A549 (cell line): ENCODE data around the gene MTCH2. TPM values are rescaled to one million over a fixed set of nuclear protein-coding genes. Genes with fewer than 3 reads are reported as not detected.

Experiments
- ATAC-seq, 2 experiments: fragments of 200-7000 bp in 1 of 2; fragments of >200 bp in 1 of 2; cut with Nextera tagmentation in 1 of 2; cut with Tn5 transposase in 1 of 2; 3 replicates each; pipeline versions ENCODE4 v1.8.0 to v1.9.1; 2018 to 2020; ENCODE audit warnings: mild to moderate bottlenecking in 1 of 2, moderate library complexity in 1 of 2
- CTCF ChIA-PET: fragments of 300-600 bp; sonication (Branson Sonifier 250); formaldehyde crosslinking; extraction: SDS; loops from one replicate; lab custom pipeline; 2021; ENCODE audit warnings: antibody characterized with exemption, inconsistent platforms; lab: Yijun Ruan, JAX
- POLR2A ChIA-PET: fragments of 350-600 bp; formaldehyde crosslinking; extraction: SDS; loops from one replicate; lab custom pipeline; 2021; ENCODE audit warnings: antibody characterized with exemption, inconsistent platforms; lab: Yijun Ruan, JAX
- DNase-seq, 2 experiments: peaks; one replicate each; pipeline versions ENCODE4 v3.0.0 to v3.0.0-alpha.2; 2011 to 2016; ENCODE audit warnings: low read depth in 1 of 2, low spot score in 1 of 2
- FAIRE-seq: peaks from 2 replicates; lab custom pipeline; 2011; peaks lifted over from hg19 to GRCh38; lab: Jason Lieb, UNC
- H3K27ac ChIP-seq, 2 experiments: fragments of >200 bp; sonication (Bioruptor Twin); formaldehyde crosslinking; 3 replicates each; pipeline ENCODE4 v1.5.1; 2016 to 2017
- H3K4me1 ChIP-seq: fragments of >200 bp; sonication (Bioruptor Twin); formaldehyde crosslinking; 3 replicates; pipeline ENCODE4 v1.6.1; 2016
- H3K4me2 ChIP-seq: fragments of >200 bp; sonication (Bioruptor Twin); formaldehyde crosslinking; 3 replicates; pipeline ENCODE4 v1.6.1; 2016
- H3K4me3 ChIP-seq: fragments of >200 bp; sonication (Bioruptor Twin); formaldehyde crosslinking; 3 replicates; pipeline ENCODE4 v1.5.1; 2016
- H3K9me3 ChIP-seq: fragments of >200 bp; sonication (Bioruptor Twin); formaldehyde crosslinking; 3 replicates; pipeline ENCODE4 v1.6.1; 2016
- CEBPB ChIP-seq, 2 experiments: fragments of >200 bp in 1 of 2; sonication (Bioruptor Twin) in 1 of 2; formaldehyde crosslinking in 1 of 2; IDR thresholded peaks; 2 replicates each; pipeline ENCODE4 v1.6.1; 2012 to 2016
- CHD4 ChIP-seq: fragments of 200-600 bp; sonication (generic); IDR thresholded peaks from 2 replicates; pipeline ENCODE4 v1.6.1; 2016; ENCODE audit warnings: antibody characterized with exemption, mild to moderate bottlenecking, borderline replicate concordance
- EHMT2 ChIP-seq: fragments of 200-600 bp; sonication (generic); IDR thresholded peaks from 2 replicates; pipeline ENCODE4 v1.6.1; 2016; ENCODE audit warnings: antibody characterized with exemption, low read depth, mild to moderate bottlenecking, moderate library complexity
- FOSL2 ChIP-seq, 2 experiments: fragments of 450-650 bp in 1 of 2; fragments of >200 bp in 1 of 2; sonication (Bioruptor Twin) in 1 of 2; formaldehyde crosslinking; IDR thresholded peaks; 2 replicates each; pipeline versions ENCODE4 v1.5.0 to v1.6.1; 2016 to 2020; ENCODE audit warnings: mild to moderate bottlenecking in 1 of 2, moderate library complexity in 1 of 2
- HOXB13 ChIP-seq: fragments of 250-450 bp; sonication (Bioruptor Pico); IDR thresholded peaks from 2 replicates; pipeline ENCODE4 v1.5.0; 2020; ENCODE audit warnings: low read depth, mild to moderate bottlenecking, moderate library complexity
- MAFK ChIP-seq: fragments of 450-650 bp; IDR thresholded peaks from 2 replicates; pipeline ENCODE4 v1.6.1; 2014; ENCODE audit not compliant: partially characterized antibody
- MYC ChIP-seq: IDR thresholded peaks from 2 replicates; pipeline ENCODE4 v1.6.1; 2012; ENCODE audit warnings: mild to moderate bottlenecking, inconsistent platforms, low read length, improper control_type of control experiment, borderline replicate concordance
- NFE2L2 ChIP-seq: fragments of 150-350 bp; conservative IDR thresholded peaks from 2 replicates; pipeline ENCODE4 v1.6.1; 2014; ENCODE audit warnings: low read length
- NPAS2 ChIP-seq: fragments of 250-450 bp; sonication (Bioruptor Pico); IDR thresholded peaks from 2 replicates; pipeline ENCODE4 v1.8.0; 2022; ENCODE audit warnings: mild to moderate bottlenecking, moderate library complexity, borderline replicate concordance
- NR3C1 ChIP-seq: fragments of >200 bp; sonication (Bioruptor Twin); formaldehyde crosslinking; IDR thresholded peaks from 3 replicates; pipeline ENCODE4 v1.6.1; 2017
- RAD21 ChIP-seq, 2 experiments: fragments of >200 bp in 1 of 2; sonication (Bioruptor Twin) in 1 of 2; formaldehyde crosslinking in 1 of 2; IDR thresholded peaks in 1 of 2; conservative IDR thresholded peaks in 1 of 2; 2 replicates in 1 of 2; 3 replicates in 1 of 2; pipeline ENCODE4 v1.6.1; 2012 to 2018; ENCODE audit warnings: inconsistent platforms in 1 of 2
- RCOR1 ChIP-seq: fragments of 150-350 bp; IDR thresholded peaks from 2 replicates; pipeline ENCODE4 v1.6.1; 2014; ENCODE audit warnings: antibody characterized with exemption, low read length, low read depth
- TFCP2L1 ChIP-seq: fragments of 250-450 bp; sonication (Bioruptor Pico); IDR thresholded peaks from 2 replicates; pipeline ENCODE4 v1.5.0; 2021; ENCODE audit warnings: mild to moderate bottlenecking
- ZC3H11A ChIP-seq: fragments of 450-650 bp; IDR thresholded peaks from 2 replicates; pipeline ENCODE4 v1.6.1; 2014; ENCODE audit warnings: antibody characterized with exemption, mild to moderate bottlenecking
- ZNF302 ChIP-seq: fragments of 250-450 bp; sonication (Bioruptor Pico); IDR thresholded peaks from 2 replicates; pipeline ENCODE4 v1.9.0; 2021; ENCODE audit warnings: inconsistent platforms, mild to moderate bottlenecking, moderate library complexity
- ZSCAN20 ChIP-seq: fragments of 250-450 bp; sonication (Bioruptor Pico); IDR thresholded peaks from 2 replicates; pipeline ENCODE4 v1.8.0; 2022; ENCODE audit warnings: mild to moderate bottlenecking, moderate library complexity
- WGBS: methylation state at CpG from one replicate; pipeline ENCODE4 v1.1.6; 2017; ENCODE audit errors: missing lambda C conversion rate; 5-methylcytosine and 5-hydroxymethylcytosine counted together
- polyA plus RNA-seq, 4 experiments: library from polyadenylated mRNA; depleted of rRNA in 3 of 4; stranded (reverse); fragments of >200 nt; fragmentation: RNase III in 1 of 4; extraction: RNeasy Plus Mini Kit Qiagen cat#74134 plus additional on column Dnase treatment in 1 of 4; gene quantifications; 2 replicates in 3 of 4; 3 replicates in 1 of 4; pipeline ENCODE4 v1.2.3, GENCODE V29; 2011 to 2017
- TF ChIP-seq, protein P1 (sequence below): fragments of >200 bp; sonication (Bioruptor Twin); formaldehyde crosslinking; IDR thresholded peaks from 2 replicates; pipeline ENCODE4 v1.6.1; 2016
- TF ChIP-seq, protein P2 (sequence below): fragments of 250-450 bp; sonication (Bioruptor Pico); IDR thresholded peaks from 2 replicates; pipeline ENCODE4 v1.5.0; 2020; ENCODE audit warnings: low read depth, mild to moderate bottlenecking, moderate library complexity
- TF ChIP-seq, protein P3 (sequence below): fragments of 150-350 bp; IDR thresholded peaks from 2 replicates; pipeline ENCODE4 v1.6.1; 2014; ENCODE audit warnings: low read depth, mild to moderate bottlenecking, low read length
- TF ChIP-seq, protein P4 (sequence below): IDR thresholded peaks from 2 replicates; pipeline ENCODE4 v1.6.1; 2012
- TF ChIP-seq, protein P5 (sequence below): fragments of >200 bp; sonication (Bioruptor Twin); formaldehyde crosslinking; IDR thresholded peaks from 3 replicates; pipeline ENCODE4 v1.6.1; 2016

Gene MTCH2
- polyA plus RNA-seq, 2 of the 4 experiments (the other 2 are of a cell fraction): 179 to 222 TPM

DNA sequence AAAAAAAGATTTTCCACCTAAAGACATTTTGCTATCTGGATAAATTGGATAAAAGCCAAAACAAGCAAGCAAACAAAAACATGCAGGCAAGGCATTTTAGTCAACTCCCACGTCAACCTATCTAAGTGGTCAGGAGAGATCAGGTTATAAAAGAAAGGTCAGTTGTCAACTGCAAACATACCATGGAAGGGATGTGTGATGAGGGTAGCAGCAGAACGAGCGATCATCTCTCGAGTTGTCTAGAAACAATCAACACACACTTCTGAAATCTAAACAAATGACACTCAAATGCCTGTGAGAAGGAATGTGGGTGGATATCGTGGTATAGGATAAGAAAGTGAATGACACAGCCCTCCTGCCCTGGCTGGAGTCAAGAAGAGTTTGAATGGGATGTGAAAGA lies 10.9 kb downstream of the MTCH2 start:
- Histone ChIP-seq H3K9me3 (no peaks in the 10 kb centered on the region), H3K4me1 (no peaks in the 10 kb centered on the region), H3K27ac (no peak overlapping the region), H3K4me3 (no peak overlapping the region), H3K4me2 (no peak overlapping the region)
- DNase-seq (peak in 1 of 2 experiments; percentile 29), ATAC-seq (peak in 1 of 2 experiments; percentile 56; a peak in 3 of 6 replicates), FAIRE-seq (no peak)
- WGBS: 60% methylated on average over 5 of the region's 5 CpGs
- ChIA-PET CTCF (no interaction called here), POLR2A (no interaction called here)
- TF ChIP-seq HOXB13 (CRISPR knock-in tag): no peak
- TF ChIP-seq, protein P1, sequence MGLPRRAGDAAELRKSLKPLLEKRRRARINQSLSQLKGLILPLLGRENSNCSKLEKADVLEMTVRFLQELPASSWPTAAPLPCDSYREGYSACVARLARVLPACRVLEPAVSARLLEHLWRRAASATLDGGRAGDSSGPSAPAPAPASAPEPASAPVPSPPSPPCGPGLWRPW: no peak
- TF ChIP-seq MYC: no peak
- no peak for TF ChIP-seq ZSCAN20
- TF ChIP-seq CEBPB (IDR thresholded peaks at IDR 0.05): no peak
- TF ChIP-seq TFCP2L1 (CRISPR knock-in tag): no peak
- TF ChIP-seq, protein P2, sequence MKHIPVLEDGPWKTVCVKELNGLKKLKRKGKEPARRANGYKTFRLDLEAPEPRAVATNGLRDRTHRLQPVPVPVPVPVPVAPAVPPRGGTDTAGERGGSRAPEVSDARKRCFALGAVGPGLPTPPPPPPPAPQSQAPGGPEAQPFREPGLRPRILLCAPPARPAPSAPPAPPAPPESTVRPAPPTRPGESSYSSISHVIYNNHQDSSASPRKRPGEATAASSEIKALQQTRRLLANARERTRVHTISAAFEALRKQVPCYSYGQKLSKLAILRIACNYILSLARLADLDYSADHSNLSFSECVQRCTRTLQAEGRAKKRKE (CRISPR knock-in tag): no peak
- TF ChIP-seq, protein P3, sequence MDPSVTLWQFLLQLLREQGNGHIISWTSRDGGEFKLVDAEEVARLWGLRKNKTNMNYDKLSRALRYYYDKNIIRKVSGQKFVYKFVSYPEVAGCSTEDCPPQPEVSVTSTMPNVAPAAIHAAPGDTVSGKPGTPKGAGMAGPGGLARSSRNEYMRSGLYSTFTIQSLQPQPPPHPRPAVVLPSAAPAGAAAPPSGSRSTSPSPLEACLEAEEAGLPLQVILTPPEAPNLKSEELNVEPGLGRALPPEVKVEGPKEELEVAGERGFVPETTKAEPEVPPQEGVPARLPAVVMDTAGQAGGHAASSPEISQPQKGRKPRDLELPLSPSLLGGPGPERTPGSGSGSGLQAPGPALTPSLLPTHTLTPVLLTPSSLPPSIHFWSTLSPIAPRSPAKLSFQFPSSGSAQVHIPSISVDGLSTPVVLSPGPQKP: no peak
- TF ChIP-seq MAFK: no peak
- TF ChIP-seq NPAS2: no peak
- TF ChIP-seq EHMT2: no peak
- no peak for TF ChIP-seq RCOR1
- TF ChIP-seq NR3C1: no peak

DNA sequence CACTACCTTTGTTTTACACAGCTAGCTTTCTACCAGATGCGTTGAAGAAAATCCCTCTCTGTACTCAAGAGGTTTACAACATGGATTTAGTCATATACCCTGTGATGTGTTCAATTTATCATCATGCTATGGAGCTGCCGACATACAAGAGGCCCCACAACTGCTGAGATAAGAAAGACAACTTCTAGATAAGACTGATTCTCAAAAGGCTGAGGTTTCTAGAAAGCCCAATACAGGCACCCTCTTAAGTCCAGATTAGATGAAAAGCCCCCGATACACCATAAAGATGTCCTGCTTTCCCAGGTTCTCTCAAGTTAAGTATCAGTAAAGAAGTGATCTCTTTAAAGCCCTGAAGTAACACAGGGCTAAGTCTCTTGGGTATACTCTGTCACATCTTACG lies 14.3 kb downstream of the MTCH2 start:
- no peak for ATAC-seq

DNA sequence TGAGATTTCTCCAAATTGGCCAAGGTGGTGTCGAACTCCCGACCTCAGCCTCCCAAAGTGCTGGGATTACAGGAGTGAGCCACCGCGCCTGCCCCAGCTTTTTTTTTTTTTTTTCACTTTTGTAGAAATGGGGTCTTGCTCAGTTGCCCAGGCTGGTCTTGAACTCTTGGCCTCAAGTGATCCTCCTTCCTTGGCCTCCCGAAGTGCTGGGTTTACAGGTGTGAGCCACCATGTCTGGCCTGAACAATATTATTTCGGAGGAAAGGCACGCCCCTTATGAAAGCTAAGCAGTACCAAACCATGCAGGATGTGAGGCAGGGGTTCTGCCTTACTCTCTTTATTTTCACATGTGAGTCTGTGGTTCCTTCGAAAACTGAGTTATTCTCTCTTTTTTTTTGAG lies 16.1 kb downstream of the MTCH2 start:
- ChIA-PET POLR2A (no interaction called here), CTCF (interaction anchor here (0.8 to 4.0 kb wide), 3 partner anchors 10 to 214 kb away, joined by 3 to 14 read pairs (median 4); no protein-coding TSS in a partner anchor)
- H3K27ac ChIP-seq: no peak overlapping the region
- FAIRE-seq (no peak), DNase-seq (no peak), ATAC-seq (no peak)
- no peak for TF ChIP-seq NFE2L2
- no peak for TF ChIP-seq MYC
- TF ChIP-seq, protein P4, sequence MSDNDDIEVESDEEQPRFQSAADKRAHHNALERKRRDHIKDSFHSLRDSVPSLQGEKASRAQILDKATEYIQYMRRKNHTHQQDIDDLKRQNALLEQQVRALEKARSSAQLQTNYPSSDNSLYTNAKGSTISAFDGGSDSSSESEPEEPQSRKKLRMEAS: no peak
- no peak for TF ChIP-seq ZNF302 (CRISPR knock-in tag)
- no peak for TF ChIP-seq CHD4
- TF ChIP-seq RAD21 (conservative IDR thresholded peaks at IDR 0.05 in 1 of 2, IDR thresholded peaks at IDR 0.05 in 1 of 2): no peak
- no peak for TF ChIP-seq NR3C1
- no peak for TF ChIP-seq RCOR1
- H3K4me3 ChIP-seq: no peak overlapping the region
- H3K4me2 ChIP-seq: no peak overlapping the region
- no peaks in the 10 kb centered on the region for H3K9me3 ChIP-seq
- no peaks in the 10 kb centered on the region for H3K4me1 ChIP-seq
- 97% methylated on average over 8 of the region's 8 CpGs for WGBS

More for the DNA sequence above, 14.3 kb downstream of the MTCH2 start:
- TF ChIP-seq ZC3H11A (no peak), FOSL2 (IDR thresholded peaks at IDR 0.05) (no peak), FOSL2 (CRISPR knock-in tag; IDR thresholded peaks at IDR 0.05) (no peak)
- TF ChIP-seq, protein P5, sequence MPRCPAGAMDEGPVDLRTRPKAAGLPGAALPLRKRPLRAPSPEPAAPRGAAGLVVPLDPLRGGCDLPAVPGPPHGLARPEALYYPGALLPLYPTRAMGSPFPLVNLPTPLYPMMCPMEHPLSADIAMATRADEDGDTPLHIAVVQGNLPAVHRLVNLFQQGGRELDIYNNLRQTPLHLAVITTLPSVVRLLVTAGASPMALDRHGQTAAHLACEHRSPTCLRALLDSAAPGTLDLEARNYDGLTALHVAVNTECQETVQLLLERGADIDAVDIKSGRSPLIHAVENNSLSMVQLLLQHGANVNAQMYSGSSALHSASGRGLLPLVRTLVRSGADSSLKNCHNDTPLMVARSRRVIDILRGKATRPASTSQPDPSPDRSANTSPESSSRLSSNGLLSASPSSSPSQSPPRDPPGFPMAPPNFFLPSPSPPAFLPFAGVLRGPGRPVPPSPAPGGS: no peak
- TF ChIP-seq, all 56 proteins: peak for 0
- no peak overlapping the region for H3K4me3 ChIP-seq
- DNase-seq: no peak
- no peaks in the 10 kb centered on the region for H3K9me3 ChIP-seq
- no peaks in the 10 kb centered on the region for H3K4me1 ChIP-seq
- FAIRE-seq: no peak
- CTCF ChIA-PET: interaction anchor here (0.6 to 4.0 kb wide), 2 partner anchors 9 to 33 kb away, joined by 4 to 14 read pairs; no protein-coding TSS in a partner anchor
- H3K27ac ChIP-seq: no peak overlapping the region
- POLR2A ChIA-PET: interaction anchor here (0.6 kb wide), 1 partner anchor 37 kb away, joined by 3 read pairs; no protein-coding TSS in a partner anchor
- 87% methylated on average over 4 of the region's 4 CpGs for WGBS
- no peak overlapping the region for H3K4me2 ChIP-seq
